B cell (primary cell): ENCODE results near the gene FKBP14.

Source experiments
- EZH2 ChIP-seq: IDR thresholded peaks from 2 replicates; pipeline ENCODE4 v1.6.1; 2012; ENCODE audit warnings: borderline replicate concordance, low read depth, mild to moderate bottlenecking, moderate library complexity, low read length; ENCODE audit not compliant: insufficient read depth, poor library complexity, severe bottlenecking
- TF ChIP-seq, protein P1 (sequence below): fragments of 200-600 bp; IDR thresholded peaks from one replicate; pipeline ENCODE4 v1.8.0; 2022; ENCODE audit warnings: antibody characterized with exemption, mild to moderate bottlenecking

DNA sequence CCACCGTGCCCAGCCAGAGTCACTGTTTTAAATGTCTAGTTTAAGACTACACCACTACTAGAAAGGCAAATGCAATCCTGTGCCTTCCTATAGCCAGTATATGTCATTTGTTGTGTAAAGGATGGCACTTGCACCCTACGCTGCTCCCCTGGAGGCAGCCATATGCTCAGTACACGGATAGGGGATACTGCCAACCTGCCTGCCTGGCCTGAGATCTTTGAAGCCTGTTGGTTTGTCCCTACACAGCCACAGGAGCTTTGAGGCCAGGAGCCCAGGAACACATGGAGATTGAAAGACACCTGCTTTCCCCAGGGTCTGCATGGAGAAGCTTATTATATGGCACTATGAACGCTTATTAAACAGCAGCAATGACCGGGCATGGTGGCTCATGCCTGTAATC, 34.6 kb downstream of the FKBP14 start:
- no peak for TF ChIP-seq EZH2
- TF ChIP-seq, protein P1, sequence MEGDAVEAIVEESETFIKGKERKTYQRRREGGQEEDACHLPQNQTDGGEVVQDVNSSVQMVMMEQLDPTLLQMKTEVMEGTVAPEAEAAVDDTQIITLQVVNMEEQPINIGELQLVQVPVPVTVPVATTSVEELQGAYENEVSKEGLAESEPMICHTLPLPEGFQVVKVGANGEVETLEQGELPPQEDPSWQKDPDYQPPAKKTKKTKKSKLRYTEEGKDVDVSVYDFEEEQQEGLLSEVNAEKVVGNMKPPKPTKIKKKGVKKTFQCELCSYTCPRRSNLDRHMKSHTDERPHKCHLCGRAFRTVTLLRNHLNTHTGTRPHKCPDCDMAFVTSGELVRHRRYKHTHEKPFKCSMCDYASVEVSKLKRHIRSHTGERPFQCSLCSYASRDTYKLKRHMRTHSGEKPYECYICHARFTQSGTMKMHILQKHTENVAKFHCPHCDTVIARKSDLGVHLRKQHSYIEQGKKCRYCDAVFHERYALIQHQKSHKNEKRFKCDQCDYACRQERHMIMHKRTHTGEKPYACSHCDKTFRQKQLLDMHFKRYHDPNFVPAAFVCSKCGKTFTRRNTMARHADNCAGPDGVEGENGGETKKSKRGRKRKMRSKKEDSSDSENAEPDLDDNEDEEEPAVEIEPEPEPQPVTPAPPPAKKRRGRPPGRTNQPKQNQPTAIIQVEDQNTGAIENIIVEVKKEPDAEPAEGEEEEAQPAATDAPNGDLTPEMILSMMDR = no peak
